K562 (cell line): Measurements from ENCODE around the gene ANO2. TPM values are rescaled to one million over a fixed set of nuclear protein-coding genes. Genes with fewer than 3 reads are reported as not detected.

Experiments
- ATAC-seq: fragments of 200-7000 bp; cut with Tn5 transposase; 3 replicates; pipeline ENCODE4 v1.9.1; 2020; ENCODE audit warnings: moderate library complexity
- BruUV-seq: library from RNA; stranded (reverse); fragments of 400-500 nt; replicated peaks from 2 replicates; lab custom pipeline; 2021; lab: Mats Ljungman, UMichigan
- CTCF ChIA-PET: fragments of 300-600 bp; formaldehyde crosslinking; extraction: SDS; loops from one replicate; lab custom pipeline; 2021; ENCODE audit warnings: low intra/inter-chr PET ratio; lab: Yijun Ruan, JAX
- POLR2A ChIA-PET: fragments of 300-600, 350-650 bp; sonication (Branson Sonifier 250); formaldehyde crosslinking; extraction: SDS; loops from one replicate; lab custom pipeline; 2021; ENCODE audit warnings: antibody characterized with exemption, inconsistent platforms; lab: Yijun Ruan, JAX
- DNase-seq, 4 experiments: peaks; one replicate each; pipeline versions ENCODE4 v3.0.0 to v3.0.0-alpha.2; 2011 to 2018; ENCODE audit warnings: low spot score in 3 of 4, mixed read lengths in 3 of 4; ENCODE audit errors: extremely low read depth in 1 of 4
- FAIRE-seq: peaks from 2 replicates; lab custom pipeline; 2011; peaks lifted over from hg19 to GRCh38; lab: Jason Lieb, UNC
- H2AFZ ChIP-seq: 2 replicates; pipeline ENCODE4 v1.6.0; 2011; ENCODE audit warnings: low read depth, low read length, control low read depth, inconsistent platforms
- H3K27ac ChIP-seq: fragments of 200-600 bp; 3 replicates; pipeline ENCODE4 v1.8.0; 2011; ENCODE audit warnings: low read depth, mild to moderate bottlenecking, control low read depth, inconsistent platforms, low read length, moderate library complexity, mixed read lengths; ENCODE audit errors: extremely low read depth
- H3K27me3 ChIP-seq, 2 experiments: fragments of 300-600 bp in 1 of 2; 2 replicates in 1 of 2; 3 replicates in 1 of 2; pipeline versions ENCODE4 v1.6.0 to v1.8.0; 2011; ENCODE audit warnings: inconsistent platforms in 2 of 2, low read length in 2 of 2, mild to moderate bottlenecking in 1 of 2, mixed read lengths in 1 of 2, moderate library complexity in 1 of 2; ENCODE audit not compliant: control insufficient read depth in 2 of 2, insufficient read depth in 2 of 2
- H3K36me3 ChIP-seq: fragments of 300-600 bp; 3 replicates; pipeline ENCODE4 v1.8.0; 2011; ENCODE audit warnings: mild to moderate bottlenecking, low read length, inconsistent platforms; ENCODE audit not compliant: control insufficient read depth, insufficient read depth
- H3K4me1 ChIP-seq, 2 experiments: fragments of 200-600 bp in 1 of 2; replicated peaks in 1 of 2; 2 replicates in 1 of 2; 3 replicates in 1 of 2; pipeline versions ENCODE4 v1.5.1 to v1.8.0; 2011; ENCODE audit warnings: inconsistent platforms in 2 of 2, low read length in 2 of 2, mild to moderate bottlenecking in 1 of 2, mixed read lengths in 1 of 2, moderate library complexity in 1 of 2; ENCODE audit not compliant: control insufficient read depth in 2 of 2, insufficient read depth in 2 of 2
- H3K4me2 ChIP-seq: 2 replicates; pipeline ENCODE4 v1.6.1; 2011; ENCODE audit warnings: low read length, control low read depth, inconsistent platforms, mixed read lengths; ENCODE audit not compliant: insufficient read depth
- H3K4me3 ChIP-seq: fragments of 200-600 bp; sonication (generic), shearing (Covaris generic); 2 replicates; pipeline ENCODE4 v1.5.1; 2016; ENCODE audit warnings: control low read depth, inconsistent platforms
- H3K79me2 ChIP-seq: fragments of 200-600 bp; 3 replicates; pipeline ENCODE4 v1.8.0; 2011; ENCODE audit warnings: low read length, inconsistent platforms; ENCODE audit not compliant: control insufficient read depth, insufficient read depth
- H3K9ac ChIP-seq, 2 experiments: 2 replicates each; pipeline versions ENCODE4 v1.6.0 to v1.6.1; 2011; ENCODE audit warnings: low read depth in 2 of 2, low read length in 2 of 2, control low read depth in 1 of 2, inconsistent platforms in 1 of 2, mild to moderate bottlenecking in 1 of 2, mixed read lengths in 1 of 2; ENCODE audit not compliant: insufficient read depth in 1 of 2
- H3K9me1 ChIP-seq: one replicate; pipeline ENCODE4 v1.6.0; 2011; ENCODE audit warnings: inconsistent platforms, mild to moderate bottlenecking, low read length, moderate library complexity; ENCODE audit not compliant: control insufficient read depth, insufficient read depth
- H3K9me3 ChIP-seq: replicated peaks from 2 replicates; pipeline ENCODE4 v1.5.1; 2011; ENCODE audit warnings: low read depth, low read length, inconsistent platforms; ENCODE audit not compliant: control insufficient read depth, insufficient read depth
- H4K20me1 ChIP-seq: replicated peaks from 2 replicates; pipeline ENCODE4 v1.6.1; 2011; ENCODE audit warnings: low read length, inconsistent platforms, mixed read lengths; ENCODE audit not compliant: control insufficient read depth, insufficient read depth
- ETV6 ChIP-seq, 3 experiments: fragments of 150-350 bp in 1 of 3; sonication (generic) in 1 of 3; formaldehyde crosslinking in 1 of 3; IDR thresholded peaks; 2 replicates each; pipeline versions ENCODE4 v1.6.1 to v1.8.0; 2014 to 2022; ENCODE audit warnings: borderline replicate concordance in 2 of 3, low read depth in 2 of 3, antibody characterized with exemption in 1 of 3, low read length in 1 of 3, mild to moderate bottlenecking in 1 of 3, missing genetic modification reagents in 1 of 3
- NR2C1 ChIP-seq, 2 experiments: fragments of 450-650 bp; IDR thresholded peaks; 2 replicates each; pipeline ENCODE4 v1.6.1; 2017; ENCODE audit warnings: mild to moderate bottlenecking in 2 of 2, antibody characterized with exemption in 1 of 2, inconsistent platforms in 1 of 2, missing compliant biosample characterization in 1 of 2, missing genetic modification characterization in 1 of 2
- OTX1 ChIP-seq: fragments of 450-650 bp; formaldehyde crosslinking; IDR thresholded peaks from 2 replicates; pipeline ENCODE4 v1.4.0; 2022; ENCODE audit warnings: mild to moderate bottlenecking
- RREB1 ChIP-seq: fragments of 250-450 bp; sonication (Bioruptor Pico); IDR thresholded peaks from 2 replicates; pipeline ENCODE4 v1.4.0; 2020
- SRSF1 ChIP-seq: fragments of 200-400 bp; formaldehyde crosslinking; IDR thresholded peaks from 2 replicates; pipeline ENCODE4 v1.6.1; 2017; ENCODE audit warnings: mild to moderate bottlenecking, low read depth, low read length, moderate library complexity
- TAF7 ChIP-seq: fragments of 450-650 bp; IDR thresholded peaks from 2 replicates; pipeline ENCODE4 v1.6.1; 2016; ENCODE audit warnings: missing genetic modification characterization, missing compliant biosample characterization
- TCF3 ChIP-seq: sonication (generic); formaldehyde crosslinking; IDR thresholded peaks from 2 replicates; pipeline ENCODE4 v1.4.0; 2020; ENCODE audit warnings: mild to moderate bottlenecking, missing genetic modification reagents
- TCF7L2 ChIP-seq: fragments of 150-350 bp; IDR thresholded peaks from 2 replicates; pipeline ENCODE4 v1.6.1; 2016; ENCODE audit warnings: low read depth, mild to moderate bottlenecking, low read length, moderate library complexity
- TEAD1 ChIP-seq, 2 experiments: fragments of 450-650 bp in 1 of 2; sonication (generic) in 1 of 2; formaldehyde crosslinking; IDR thresholded peaks; 2 replicates each; pipeline versions ENCODE4 v1.4.0 to v1.8.0; 2020 to 2022; ENCODE audit warnings: mild to moderate bottlenecking in 2 of 2, missing genetic modification reagents in 1 of 2
- WGBS: fragments of 100-300 bp; shearing (Covaris generic); methylation state at CpG from one replicate; pipeline ENCODE4 v1.1.6; 2016; ENCODE audit warnings: low coverage, mixed read lengths; ENCODE audit not compliant: insufficient coverage; ENCODE audit errors: missing lambda C conversion rate; 5-methylcytosine and 5-hydroxymethylcytosine counted together
- in situ Hi-C: fragments of 300-500 bp; cut with MboI; formaldehyde crosslinking; loops from 4 replicates; pipeline ENCODE4 v1.15.0; 2018; ENCODE audit warnings: inconsistent platforms, mixed read lengths
- intact Hi-C: fragments of 100-400 bp; cut with micrococcal nuclease; formaldehyde crosslinking; loops from 2 replicates; pipeline ENCODE4 v1.14.2; 2022
- polyA plus RNA-seq, 8 experiments: library from polyadenylated mRNA; depleted of rRNA in 4 of 8; stranded (reverse) in 5 of 8; unstranded in 3 of 8; fragments of >200 nt; fragmentation: Nextera tagmentation in 2 of 8; fragmentation: Illumina TruSeq in 1 of 8; extraction: Ambion mirVana in 2 of 8; extraction: Trizol in 1 of 8; gene quantifications; 2 replicates each; pipeline versions ENCODE4 v1.2.1 to v1.2.3, GENCODE V29; 2011 to 2014; ENCODE audit warnings: inconsistent platforms in 1 of 8, missing spikeins in 1 of 8
- total RNA-seq, 7 experiments: library from RNA; depleted of rRNA in 6 of 7; stranded (reverse); fragments of >200 nt in 6 of 7; fragmentation: Illumina TruSeq in 2 of 7; extraction: Trizol in 2 of 7; gene quantifications; 2 replicates each; pipeline versions ENCODE4 v1.2.1 to v1.2.3, GENCODE V29; 2011 to 2021; ENCODE audit warnings: low replicate concordance in 1 of 7
- TF ChIP-seq, protein P1 (sequence below), 2 experiments: fragments of 450-650 bp in 1 of 2; IDR thresholded peaks; 2 replicates each; pipeline ENCODE4 v1.6.1; 2011 to 2017; ENCODE audit warnings: low read depth in 2 of 2, antibody characterized with exemption in 1 of 2, borderline replicate concordance in 1 of 2, low read length in 1 of 2, mild to moderate bottlenecking in 1 of 2, mixed read lengths in 1 of 2; ENCODE audit not compliant: control insufficient read depth in 1 of 2

ANO2 gene
- total and polyA plus RNA-seq, 9 of the 15 experiments (the other 6 are each of a cell fraction or from before 2014, with no cell fraction given), result 0.64 TPM; not detected in 8

- no peak for TF ChIP-seq RREB1
Observed at GRCh38 chr12:5916785-5917290, 28.2 kb downstream of the ANO2 start (continued).

DNA sequence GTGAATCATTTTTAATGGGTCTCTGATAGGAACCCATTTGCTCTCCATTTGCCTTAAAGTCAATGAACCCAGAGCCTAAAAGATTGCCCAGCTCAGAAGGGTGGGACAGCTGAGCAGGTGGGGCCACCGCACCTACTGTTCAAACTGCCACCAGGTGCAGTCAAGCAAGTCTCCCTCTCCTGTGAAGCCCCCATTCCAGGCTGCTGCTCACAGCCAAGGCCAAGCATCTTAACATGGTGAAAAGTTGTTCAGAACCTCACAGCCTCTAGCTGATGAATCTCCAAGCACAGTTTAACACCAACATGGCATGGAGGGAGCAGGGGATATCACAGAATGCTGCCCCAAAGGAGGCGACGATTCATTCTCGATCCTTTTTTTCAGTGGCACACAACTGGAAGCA lies 29.5 kb downstream of the ANO2 start:
- intact Hi-C loops, result no loop called here
- ATAC-seq (no peak), FAIRE-seq (no peak), DNase-seq (no peak)
- Histone ChIP-seq H3K9me1 (no peaks in the 10 kb centered on the region), H4K20me1 (no peaks in the 10 kb centered on the region), H3K27ac (no peak overlapping the region), H3K4me2 (no peak overlapping the region), H3K79me2 (no peaks in the 10 kb centered on the region), H3K4me1 (no peaks in the 10 kb centered on the region), H3K36me3 (no peaks in the 10 kb centered on the region), H3K4me3 (no peak overlapping the region), H2AFZ (no peak overlapping the region), H3K27me3 (peaks cover 0 to 19% of the 10 kb centered on the region in 2 experiments; a peak in 2 of 5 replicates), H3K9ac (no peak overlapping the region), H3K9me3 (no peaks in the 10 kb centered on the region)
- in situ Hi-C loops, result no loop called here
- 0% methylated on average over 4 of the region's 4 CpGs for WGBS
- CTCF ChIA-PET, result no interaction called here
- TF ChIP-seq SRSF1, result no peak
- TF ChIP-seq TCF7L2, result no peak
- TF ChIP-seq, protein P1, sequence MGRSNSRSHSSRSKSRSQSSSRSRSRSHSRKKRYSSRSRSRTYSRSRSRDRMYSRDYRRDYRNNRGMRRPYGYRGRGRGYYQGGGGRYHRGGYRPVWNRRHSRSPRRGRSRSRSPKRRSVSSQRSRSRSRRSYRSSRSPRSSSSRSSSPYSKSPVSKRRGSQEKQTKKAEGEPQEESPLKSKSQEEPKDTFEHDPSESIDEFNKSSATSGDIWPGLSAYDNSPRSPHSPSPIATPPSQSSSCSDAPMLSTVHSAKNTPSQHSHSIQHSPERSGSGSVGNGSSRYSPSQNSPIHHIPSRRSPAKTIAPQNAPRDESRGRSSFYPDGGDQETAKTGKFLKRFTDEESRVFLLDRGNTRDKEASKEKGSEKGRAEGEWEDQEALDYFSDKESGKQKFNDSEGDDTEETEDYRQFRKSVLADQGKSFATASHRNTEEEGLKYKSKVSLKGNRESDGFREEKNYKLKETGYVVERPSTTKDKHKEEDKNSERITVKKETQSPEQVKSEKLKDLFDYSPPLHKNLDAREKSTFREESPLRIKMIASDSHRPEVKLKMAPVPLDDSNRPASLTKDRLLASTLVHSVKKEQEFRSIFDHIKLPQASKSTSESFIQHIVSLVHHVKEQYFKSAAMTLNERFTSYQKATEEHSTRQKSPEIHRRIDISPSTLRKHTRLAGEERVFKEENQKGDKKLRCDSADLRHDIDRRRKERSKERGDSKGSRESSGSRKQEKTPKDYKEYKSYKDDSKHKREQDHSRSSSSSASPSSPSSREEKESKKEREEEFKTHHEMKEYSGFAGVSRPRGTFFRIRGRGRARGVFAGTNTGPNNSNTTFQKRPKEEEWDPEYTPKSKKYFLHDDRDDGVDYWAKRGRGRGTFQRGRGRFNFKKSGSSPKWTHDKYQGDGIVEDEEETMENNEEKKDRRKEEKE (IDR thresholded peaks at IDR 0.05; ENCODE audit: borderline replicate concordance in 1 of 2, control insufficient read depth in 1 of 2, low read depth in 2 of 2, low read length in 1 of 2), result no peak
- no peak for TF ChIP-seq NR2C1 (IDR thresholded peaks at IDR 0.05)
- no peak for TF ChIP-seq NR2C1 (tag; IDR thresholded peaks at IDR 0.05)
- no peak for TF ChIP-seq ETV6 (IDR thresholded peaks at IDR 0.05; ENCODE audit: borderline replicate concordance in 1 of 2, low read depth in 2 of 2, low read length in 1 of 2)
- TF ChIP-seq ETV6 (CRISPR knock-in tag; IDR thresholded peaks at IDR 0.05; ENCODE audit: borderline replicate concordance), result no peak
- no peak for TF ChIP-seq OTX1
- TF ChIP-seq TEAD1 (CRISPR knock-in tag; IDR thresholded peaks at IDR 0.05), result no peak
- no peak for TF ChIP-seq TAF7 (tag)
- TF ChIP-seq TCF3 (CRISPR knock-in tag), result no peak
- POLR2A ChIA-PET, result no interaction called here
- BruUV-seq, result no TSS peak
